Stimulated activated naive CD4-positive, alpha-beta T cell treated with Interleukin-2 at 50 U/mL for 16 hours (primary cell): ENCODE measurements around the gene THOC2.
"Not testable (repeated sequence)": the region's sequence is repeated elsewhere in the genome, so short reads cannot be mapped to it uniquely, and the experiment has no call there.

ENCODE experiments used
- DNase-seq: peaks from one replicate; lab custom pipeline; 2025; lab: John Stamatoyannopoulos, UW

Gene THOC2

DNA sequence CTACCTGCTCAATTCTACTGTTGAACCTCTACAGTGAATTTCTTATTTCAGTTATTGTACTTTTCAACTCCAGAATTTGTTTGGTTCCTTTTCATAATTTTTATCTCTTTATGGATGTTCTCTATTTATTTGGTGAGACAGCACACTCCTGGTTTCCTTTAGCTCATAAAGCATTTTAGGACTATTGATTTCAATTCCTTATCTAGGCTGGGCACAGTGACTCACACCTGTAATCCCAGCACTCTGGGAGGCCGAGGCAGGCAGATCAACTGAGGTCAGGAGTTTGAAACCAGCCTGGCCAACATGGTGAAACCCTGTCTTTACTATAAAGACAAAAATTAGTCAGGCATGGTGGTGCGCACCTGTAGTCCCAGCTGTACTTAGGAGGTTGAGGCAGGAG, 57.7 kb downstream of the THOC2 start:
- DNase-seq: no peak

- no peak for DNase-seq
Measured at GRCh38 chrX:123673813-123674212, 59.0 kb downstream of the THOC2 start.

GRCh38 chrX:123665197-123665596, 67.7 kb downstream of the THOC2 start:
- no peak for DNase-seq

- DNase-seq: not testable (repeated sequence)
Measured at GRCh38 chrX:123664467-123665167, 68.2 kb downstream of the THOC2 start.

DNA sequence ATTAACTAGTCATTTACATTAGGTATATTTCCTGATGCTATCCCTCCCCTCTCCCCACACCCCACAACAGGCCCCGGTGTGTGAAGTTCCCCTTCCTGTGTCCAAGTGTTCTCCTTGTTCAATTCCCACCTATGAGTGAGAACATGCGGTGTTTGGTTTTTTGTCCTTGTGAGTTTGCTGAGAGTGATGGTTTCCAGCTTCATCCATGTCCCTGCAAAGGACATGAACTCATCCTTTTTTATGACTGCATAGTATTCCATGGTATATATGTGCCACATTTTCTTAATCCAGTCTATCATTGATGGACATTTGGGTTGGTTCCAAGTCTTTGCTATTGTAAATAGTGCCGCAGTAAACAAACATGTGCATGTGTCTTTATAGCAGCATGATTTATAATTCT, 69.1 kb downstream of the THOC2 start:
- not testable (repeated sequence) for DNase-seq

GRCh38 chrX:123656507-123656906, 76.3 kb downstream of the THOC2 start:
- not testable (repeated sequence) for DNase-seq

DNA sequence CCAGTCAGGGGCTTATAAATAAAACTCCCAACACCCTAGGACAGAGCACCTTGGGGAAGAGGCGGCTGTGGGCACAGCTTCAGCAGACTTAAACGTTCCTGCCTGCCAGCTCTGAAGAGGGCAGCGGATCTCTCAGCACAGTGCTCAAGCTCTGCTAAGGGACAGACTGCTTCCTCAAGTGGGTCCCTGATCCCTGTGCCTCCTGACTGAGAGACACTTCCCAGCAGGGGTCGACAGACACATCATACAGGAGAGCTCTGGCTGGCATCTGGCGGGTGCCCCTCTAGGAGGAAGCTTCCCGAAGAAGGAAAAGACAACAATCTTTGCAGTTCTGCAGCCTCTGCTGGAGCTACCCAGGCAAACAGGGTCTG, 84.1 kb downstream of the THOC2 start:
- not testable (repeated sequence) for DNase-seq

DNA sequence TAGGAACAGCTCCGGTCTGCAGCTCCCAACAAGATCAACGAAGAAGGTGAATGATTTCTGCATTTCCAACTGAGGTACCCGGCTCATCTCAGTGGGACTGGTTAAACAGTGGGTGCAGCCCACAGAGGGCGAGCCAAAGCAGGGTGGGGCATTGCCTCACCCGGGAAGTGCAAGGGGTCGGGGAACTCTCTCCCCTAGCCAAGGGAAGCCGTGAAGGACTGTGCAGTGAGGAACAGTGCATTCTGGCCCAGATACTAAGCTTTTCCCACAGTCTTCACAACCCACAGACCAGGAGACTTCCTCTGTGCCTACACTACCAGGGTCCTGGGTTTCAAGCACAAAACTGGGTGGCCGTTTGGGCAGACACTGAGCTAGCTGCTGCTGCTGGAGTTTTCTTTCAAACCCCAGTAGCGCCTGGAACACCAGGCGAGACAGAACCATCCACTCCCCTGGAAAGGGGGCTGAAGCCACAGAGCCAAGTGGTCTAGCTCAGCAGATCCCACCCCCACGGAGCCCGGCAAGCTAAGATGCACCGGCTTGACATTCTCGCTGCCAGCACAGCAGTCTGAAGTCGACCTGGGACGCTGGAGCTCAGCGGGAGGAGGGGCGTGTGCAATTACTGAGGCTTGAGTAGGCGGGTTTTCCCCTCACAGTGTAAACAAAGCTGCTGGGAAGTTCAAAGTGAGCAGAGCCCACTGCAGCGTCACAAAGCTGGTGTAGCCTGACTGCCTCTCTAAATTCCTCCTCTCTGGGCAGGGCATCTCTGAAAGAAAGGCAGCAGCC, 84.6 kb downstream of the THOC2 start:
- DNase-seq: no peak

DNA sequence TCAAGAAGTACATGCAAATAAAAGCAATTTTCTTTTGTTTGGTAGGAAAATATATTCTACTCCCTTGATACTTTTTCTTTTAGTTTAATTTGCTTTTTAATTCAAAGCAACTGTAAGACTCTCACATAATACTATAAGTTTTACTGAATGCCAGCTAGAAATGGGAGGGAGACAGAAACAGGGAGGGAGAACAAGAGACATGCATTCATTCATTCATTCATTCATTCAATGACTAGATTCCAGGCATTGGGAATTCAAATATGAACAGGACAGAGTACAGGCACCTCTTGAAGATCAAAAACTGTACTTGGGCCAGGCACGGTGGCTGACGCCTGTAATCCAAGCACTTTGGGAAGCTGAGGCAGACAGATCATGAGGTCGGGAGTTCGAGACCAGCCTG, 85.6 kb downstream of the THOC2 start:
- no peak for DNase-seq

DNA sequence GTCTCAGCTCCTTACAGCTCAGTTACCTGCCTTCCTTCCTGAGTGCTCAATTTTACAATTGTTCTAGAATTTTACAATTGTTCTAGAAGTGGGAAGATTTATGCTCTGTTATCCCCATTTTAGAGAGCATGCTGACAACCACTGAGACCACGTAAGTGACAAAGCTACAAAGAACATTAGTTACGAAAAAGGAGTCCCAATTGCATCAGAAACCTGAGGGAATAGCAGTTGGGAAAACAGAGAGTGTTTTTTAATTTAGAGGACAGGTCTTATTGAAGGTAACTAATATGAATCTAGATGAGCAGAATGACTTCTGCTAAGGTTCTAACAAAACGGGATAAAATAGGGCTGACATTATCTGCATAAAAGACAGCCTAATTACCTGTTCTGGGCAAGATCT, 103.3 kb downstream of the THOC2 start:
- DNase-seq: no peak

- no peak for DNase-seq
Measured at GRCh38 chrX:123626962-123627361, 105.9 kb downstream of the THOC2 start.

GRCh38 chrX:123625952-123626351, 106.9 kb downstream of the THOC2 start:
- no peak for DNase-seq

- no peak for DNase-seq
Measured at GRCh38 chrX:123625477-123625876, 107.4 kb downstream of the THOC2 start.

GRCh38 chrX:123617007-123617406, 115.8 kb downstream of the THOC2 start:
- no peak for DNase-seq

DNA sequence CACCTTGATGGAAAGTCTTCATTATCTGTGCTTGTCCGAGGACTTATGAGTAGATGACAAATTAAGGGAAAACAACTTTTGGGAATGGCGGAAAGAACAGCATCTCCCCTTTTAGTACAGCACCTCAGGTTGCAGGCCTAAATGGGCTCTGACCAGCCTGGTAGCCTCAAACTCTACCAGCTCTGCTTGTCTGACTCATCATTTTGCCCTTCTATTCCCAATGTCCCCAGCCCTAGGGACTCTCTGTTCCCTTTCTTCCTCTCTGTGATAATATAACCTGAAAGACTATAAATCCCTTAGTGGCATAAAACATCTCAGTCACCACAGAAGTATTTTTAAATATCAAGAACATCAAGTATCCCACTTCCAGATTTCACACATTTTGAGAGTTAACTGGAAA, 121.9 kb downstream of the THOC2 start:
- DNase-seq: no peak

DNA sequence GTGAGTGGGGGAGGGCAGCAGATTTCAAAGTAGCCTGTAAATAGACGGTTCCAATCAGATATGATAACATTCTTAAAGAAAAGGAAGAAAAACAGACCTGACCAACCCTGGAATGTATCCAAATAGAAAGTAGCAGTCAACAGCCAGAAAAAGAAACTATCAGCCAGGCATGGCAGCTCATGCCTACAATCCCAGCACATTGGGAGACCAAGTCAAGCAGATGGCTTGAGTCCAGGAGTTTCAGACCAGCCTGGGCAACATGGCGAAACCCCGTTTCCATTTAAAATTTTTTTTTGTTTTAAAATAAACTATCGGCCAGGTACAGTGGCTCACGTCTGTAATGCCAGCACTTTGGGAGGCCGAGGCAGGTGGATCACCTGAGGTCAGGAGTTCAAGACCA, 125.0 kb downstream of the THOC2 start:
- no peak for DNase-seq

DNA sequence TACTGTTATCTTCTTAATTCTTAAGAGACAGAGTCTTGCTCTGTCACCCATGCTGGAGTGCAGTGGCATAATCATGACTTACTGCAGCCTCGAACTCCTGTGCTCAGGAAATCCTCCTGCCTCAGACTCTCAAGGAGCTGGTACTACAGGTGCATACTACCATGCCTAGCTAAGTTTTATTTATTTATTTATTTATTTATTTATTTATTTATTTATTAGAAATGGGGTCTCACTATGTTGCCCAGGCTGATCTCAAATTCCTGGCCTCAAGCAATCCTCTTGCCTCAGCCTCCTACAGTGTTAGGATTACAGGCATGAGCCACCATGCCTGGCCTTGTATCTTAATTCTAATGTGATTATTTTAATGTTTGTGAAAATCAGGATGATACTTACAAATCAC, 125.6 kb downstream of the THOC2 start:
- DNase-seq: no peak

DNA sequence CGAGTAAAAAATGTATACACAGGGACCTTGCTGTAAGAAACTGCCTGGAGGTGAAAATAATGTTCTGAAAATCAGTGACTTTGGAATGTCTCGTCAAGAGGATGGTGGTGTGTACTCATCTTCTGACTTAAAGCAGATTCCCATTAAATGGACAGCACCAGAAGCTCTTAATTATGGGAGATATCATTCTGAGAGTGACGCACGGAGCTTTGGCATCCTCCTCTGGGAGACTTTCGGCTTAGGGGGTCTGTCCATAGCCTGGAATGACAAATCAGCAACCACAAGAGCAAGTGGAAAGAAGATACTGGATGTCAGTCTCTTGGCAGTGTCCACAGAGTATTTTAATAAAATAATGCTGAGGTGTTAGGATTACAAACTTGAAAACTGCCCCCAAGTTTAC, 129.4 kb downstream of the THOC2 start:
- no peak for DNase-seq

DNA sequence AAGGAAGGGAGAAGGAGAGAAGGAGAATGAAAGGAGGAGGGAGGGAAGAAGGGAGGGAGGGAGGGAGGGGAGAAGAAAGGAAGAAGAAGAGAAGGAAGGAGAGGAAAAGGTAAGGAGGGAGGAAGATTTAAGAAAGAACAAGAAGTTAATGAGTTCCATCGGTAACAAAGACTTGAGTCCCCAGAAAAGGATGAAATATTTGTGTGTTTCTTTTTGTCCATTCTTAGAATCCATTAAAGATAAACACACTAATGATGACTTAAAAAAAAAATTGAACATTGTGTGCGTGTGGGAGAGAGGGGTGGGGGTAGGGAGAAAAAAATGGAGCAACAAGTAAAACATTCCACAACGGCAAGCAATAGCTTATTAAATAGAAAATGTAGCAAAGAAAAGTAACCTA, 131.4 kb downstream of the THOC2 start:
- no peak for DNase-seq

GRCh38 chrX:123600181-123600580, 132.7 kb downstream of the THOC2 start:
- no peak for DNase-seq

- DNase-seq: no peak
Measured at GRCh38 chrX:123590842-123591486, 141.9 kb downstream of the THOC2 start.

DNA sequence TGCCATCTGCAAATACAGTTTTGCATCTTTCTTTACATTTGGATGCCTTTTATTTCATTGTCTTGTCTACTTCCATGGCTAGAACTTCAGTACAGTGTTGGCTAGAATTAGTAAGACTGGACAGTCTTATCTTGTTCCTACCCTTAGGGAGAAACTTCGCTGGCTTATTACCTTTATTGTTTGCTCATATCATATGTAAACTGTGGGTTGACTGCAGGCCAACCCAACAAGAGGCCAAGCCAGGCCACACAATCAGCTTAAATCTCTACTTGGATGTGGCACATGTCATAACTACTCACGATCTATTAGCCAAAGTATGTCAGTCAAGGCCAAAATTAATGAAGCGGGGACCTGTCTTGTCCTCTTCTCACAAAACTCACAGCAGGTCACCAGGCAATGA, 144.1 kb downstream of the THOC2 start:
- no peak for DNase-seq

DNA sequence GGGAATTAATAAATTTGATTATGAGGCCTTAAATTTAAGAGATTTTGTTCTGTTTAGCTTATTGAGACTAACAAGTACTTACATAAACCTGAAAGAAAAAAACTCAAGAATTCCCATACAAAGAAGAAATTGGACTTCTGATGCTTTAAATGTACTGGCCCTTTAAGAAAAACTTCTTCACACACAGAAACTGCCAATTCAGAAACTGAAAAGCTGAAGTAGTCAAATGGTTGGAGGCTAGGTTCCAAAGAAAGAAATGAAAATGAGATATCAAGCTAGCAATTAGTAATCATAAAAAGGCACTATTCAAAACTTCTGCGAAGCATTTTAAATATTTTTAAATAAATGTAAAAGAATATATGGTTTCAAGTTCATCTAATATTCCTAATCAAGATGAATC, 151.3 kb downstream of the THOC2 start:
- DNase-seq: no peak
